HFF-Myc (cell line): Measurements from ENCODE around the gene MRPS5.

ENCODE experiments used
- DNase-seq: peaks from one replicate; pipeline ENCODE4 v3.0.0-alpha.2; 2011; ENCODE audit warnings: low read depth; ENCODE audit errors: extremely low read depth
- H3K4me3 ChIP-seq: replicated peaks from 2 replicates; pipeline ENCODE4 v1.5.1; 2011; ENCODE audit warnings: low read depth, mild to moderate bottlenecking, control low read depth, low read length
- CTCF ChIP-seq: IDR thresholded peaks from 2 replicates; pipeline ENCODE4 v1.5.1; 2012; ENCODE audit warnings: mild to moderate bottlenecking, low read depth, low read length, control low read depth; ENCODE audit errors: missing control alignments

Gene MRPS5

GRCh38 chr2:95052307-95052706 lies 69.3 kb downstream of the MRPS5 start:
- no peak for DNase-seq
- no peak for TF ChIP-seq CTCF
- no peak overlapping the region for H3K4me3 ChIP-seq

GRCh38 chr2:95051626-95052025 lies 70.0 kb downstream of the MRPS5 start:
- no peak overlapping the region for H3K4me3 ChIP-seq
- no peak for TF ChIP-seq CTCF
- no peak for DNase-seq

- H3K4me3 ChIP-seq, result no peak overlapping the region
- TF ChIP-seq CTCF, result no peak
- no peak for DNase-seq
Observed at GRCh38 chr2:95050385-95051300, 71.0 kb downstream of the MRPS5 start.

- TF ChIP-seq CTCF, result no peak
Observed at GRCh38 chr2:95049961-95050360, 71.6 kb downstream of the MRPS5 start.

GRCh38 chr2:95049683-95049955 lies 72.0 kb downstream of the MRPS5 start:
- no peak overlapping the region for H3K4me3 ChIP-seq
- no peak for DNase-seq
- no peak for TF ChIP-seq CTCF

More at GRCh38 chr2:95049961-95050360, 71.6 kb downstream of the MRPS5 start:
- no peak for DNase-seq
- no peak overlapping the region for H3K4me3 ChIP-seq

GRCh38 chr2:95048825-95049682 lies 72.6 kb downstream of the MRPS5 start:
- no peak for DNase-seq
- no peak for TF ChIP-seq CTCF
- H3K4me3 ChIP-seq, result no peak overlapping the region
